ENCODE measurements around the gene ACP5. TPM values are rescaled to one million over a fixed set of nuclear protein-coding genes. Genes with fewer than 3 reads are reported as not detected.

Gene ACP5
- total and polyA plus RNA-seq, 12 donors: 0.80 to 22.7 (median 2.0) TPM

GRCh38 chr19:11540645-11541044, 36.8 kb downstream of the ACP5 start:
- 83 to 84% methylated on average over 5 of the region's 5 CpGs for WGBS, 2 donors
- intact Hi-C loops (cut with DNase I): no loop called here
- no peak for DNase-seq
- Histone ChIP-seq H3K27me3 (peaks cover 0 to 23% (median 0%) of the 10 kb centered on the region in 7 donors), H3K9me3 (no peaks in the 10 kb centered on the region), H3K4me3 (peak overlapping the region in 2 of 10 donors; percentile 49 to 54), H3K4me1 (peaks cover 0 to 27% (median 15%) of the 10 kb centered on the region in 9 donors), H3K36me3 (peaks cover 0 to 5% (median 0%) of the 10 kb centered on the region in 9 donors), H3K27ac (peak overlapping the region in 4 of 10 donors; percentile 80 to 89 (median 83))
- no peak for TF ChIP-seq CTCF (IDR thresholded peaks at IDR 0.05)
- peak in 1 of 8 donors; percentile 1 for ATAC-seq

GRCh38 chr19:11539495-11540365, 37.7 kb downstream of the ACP5 start:
- intact Hi-C loops (cut with DNase I): loop anchor here in 1 of 10 donors (10.0 kb wide), 1 partner anchor 45 kb away; no protein-coding TSS in a partner anchor
- no peak for TF ChIP-seq CTCF (IDR thresholded peaks at IDR 0.05)
- DNase-seq (peak in 1 of 2 donors; percentile 59), ATAC-seq (peak; percentile 19 to 67 (median 48))
- Histone ChIP-seq H3K4me3 (peak overlapping the region in 9 of 10 donors; percentile 33 to 54 (median 45)), H3K27me3 (peaks cover 0 to 23% (median 0%) of the 10 kb centered on the region in 7 donors), H3K9me3 (no peaks in the 10 kb centered on the region), H3K4me1 (peaks cover 0 to 33% (median 22%) of the 10 kb centered on the region in 9 donors), H3K27ac (peak overlapping the region; percentile 22 to 89 (median 76)), H3K36me3 (peaks cover 0 to 5% (median 0%) of the 10 kb centered on the region in 9 donors)
- 10 to 15% methylated on average over 22 to 34 of the region's 36 CpGs for WGBS, 2 donors

GRCh38 chr19:11538232-11539036, 39.0 kb downstream of the ACP5 start, which contains the start of gene CNN1:
CNN1 (plus strand) TSS chr19:11538851; CDS start chr19:11538928, 77 bp downstream.
- TF ChIP-seq CTCF (IDR thresholded peaks at IDR 0.05): no peak
- peaks cover 0 to 33% (median 22%) of the 10 kb centered on the region in 9 donors for H3K4me1 ChIP-seq
- H3K27me3 ChIP-seq: peaks cover 0 to 23% (median 0%) of the 10 kb centered on the region in 7 donors
- 20 to 23% methylated on average over 18 to 21 of the region's 21 CpGs for WGBS, 2 donors
- H3K27ac ChIP-seq: peak within 1 kb of the TSS; percentile 22 to 89 (median 76)
- intact Hi-C loops (cut with DNase I): loop anchor here in 1 of 10 donors (10.0 kb wide), 1 partner anchor 46 kb away; no protein-coding TSS in a partner anchor
- DNase-seq (peak; percentile 52 to 80), ATAC-seq (peak; percentile 49 to 77 (median 65))
- H3K36me3 ChIP-seq: peaks cover 0 to 5% (median 0%) of the 10 kb centered on the region in 9 donors
- peak within 1 kb of the TSS in 9 of 10 donors; percentile 33 to 54 (median 45) for H3K4me3 ChIP-seq
- no peaks in the 10 kb centered on the region for H3K9me3 ChIP-seq
